ENCODE measurements around the gene LPP.

GRCh38 chr3:188315553-188315952 lies 161.6 kb downstream of the LPP start:
- TF ChIP-seq TOE1 (IDR thresholded peaks at IDR 0.05; ENCODE audit: borderline replicate concordance) (no peak), TOE1 (CRISPR knock-in tag; IDR thresholded peaks at IDR 0.05; ENCODE audit: borderline replicate concordance, low read depth) (no peak), TEAD4 (IDR thresholded peaks at IDR 0.05; ENCODE audit: low read length) (no peak), TEAD4 (CRISPR knock-in tag; IDR thresholded peaks at IDR 0.05; ENCODE audit: borderline replicate concordance) (no peak), STAT6 (CRISPR knock-in tag; IDR thresholded peaks at IDR 0.05) (no peak), ZNF707 (CRISPR knock-in tag; conservative IDR thresholded peaks at IDR 0.05) (no peak), ZNF174 (CRISPR knock-in tag; IDR thresholded peaks at IDR 0.05) (no peak)

Data from K562 (cell line).